Fibroblast of mammary gland (primary cell): ENCODE results near the gene TBCD.

Source experiments
- DNase-seq: peaks from one replicate; pipeline ENCODE4 v3.0.0-alpha.2; 2010; ENCODE audit warnings: low read depth
- H3K4me3 ChIP-seq: 2 replicates; pipeline ENCODE4 v1.5.1; 2011; ENCODE audit warnings: low read depth, mild to moderate bottlenecking, low read length, moderate library complexity; ENCODE audit not compliant: control insufficient read depth
- TF ChIP-seq, protein P1 (sequence below): conservative IDR thresholded peaks from 2 replicates; pipeline ENCODE4 v1.5.1; 2011; ENCODE audit warnings: low read depth, low read length, inconsistent platforms; ENCODE audit not compliant: control insufficient read depth, insufficient read depth

Gene TBCD

DNA sequence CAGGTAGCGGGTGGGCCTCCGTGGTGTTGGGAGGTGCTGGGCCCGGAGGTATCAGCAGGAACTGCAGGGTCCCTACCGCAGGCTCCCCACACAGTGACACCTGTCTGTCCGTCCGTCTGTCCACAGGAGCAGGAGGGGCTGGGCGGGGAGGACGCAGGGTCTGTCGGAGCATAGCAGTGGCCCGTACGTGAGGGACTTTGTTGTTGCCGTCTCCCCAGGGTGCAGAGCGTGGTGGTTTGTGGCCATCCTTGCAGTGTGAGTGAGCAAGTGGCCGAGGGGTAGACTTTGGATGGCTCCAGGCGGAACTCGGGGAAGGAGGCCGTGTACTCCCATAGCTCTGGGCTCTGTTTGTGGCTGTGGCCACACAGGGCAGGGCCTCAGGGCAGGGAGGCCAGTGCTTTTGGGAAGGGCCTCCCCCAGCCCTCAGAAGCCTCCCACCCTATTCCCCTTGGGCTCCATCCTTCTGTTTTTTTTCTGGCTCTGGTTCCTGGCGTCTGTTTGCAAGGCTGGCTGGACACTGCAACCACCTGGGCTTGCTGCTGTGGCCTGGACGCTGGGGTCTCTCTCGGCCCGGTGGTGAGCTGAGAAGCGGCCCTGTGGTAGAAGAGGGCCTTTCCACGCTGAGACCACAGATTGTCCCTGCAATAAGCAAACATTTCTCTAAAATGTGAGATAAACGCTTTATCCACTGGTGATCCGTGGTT is 128.9 kb downstream of the TBCD start:
- TF ChIP-seq, protein P1, sequence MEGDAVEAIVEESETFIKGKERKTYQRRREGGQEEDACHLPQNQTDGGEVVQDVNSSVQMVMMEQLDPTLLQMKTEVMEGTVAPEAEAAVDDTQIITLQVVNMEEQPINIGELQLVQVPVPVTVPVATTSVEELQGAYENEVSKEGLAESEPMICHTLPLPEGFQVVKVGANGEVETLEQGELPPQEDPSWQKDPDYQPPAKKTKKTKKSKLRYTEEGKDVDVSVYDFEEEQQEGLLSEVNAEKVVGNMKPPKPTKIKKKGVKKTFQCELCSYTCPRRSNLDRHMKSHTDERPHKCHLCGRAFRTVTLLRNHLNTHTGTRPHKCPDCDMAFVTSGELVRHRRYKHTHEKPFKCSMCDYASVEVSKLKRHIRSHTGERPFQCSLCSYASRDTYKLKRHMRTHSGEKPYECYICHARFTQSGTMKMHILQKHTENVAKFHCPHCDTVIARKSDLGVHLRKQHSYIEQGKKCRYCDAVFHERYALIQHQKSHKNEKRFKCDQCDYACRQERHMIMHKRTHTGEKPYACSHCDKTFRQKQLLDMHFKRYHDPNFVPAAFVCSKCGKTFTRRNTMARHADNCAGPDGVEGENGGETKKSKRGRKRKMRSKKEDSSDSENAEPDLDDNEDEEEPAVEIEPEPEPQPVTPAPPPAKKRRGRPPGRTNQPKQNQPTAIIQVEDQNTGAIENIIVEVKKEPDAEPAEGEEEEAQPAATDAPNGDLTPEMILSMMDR: no peak
- DNase-seq: no peak
- no peak overlapping the region for H3K4me3 ChIP-seq

DNA sequence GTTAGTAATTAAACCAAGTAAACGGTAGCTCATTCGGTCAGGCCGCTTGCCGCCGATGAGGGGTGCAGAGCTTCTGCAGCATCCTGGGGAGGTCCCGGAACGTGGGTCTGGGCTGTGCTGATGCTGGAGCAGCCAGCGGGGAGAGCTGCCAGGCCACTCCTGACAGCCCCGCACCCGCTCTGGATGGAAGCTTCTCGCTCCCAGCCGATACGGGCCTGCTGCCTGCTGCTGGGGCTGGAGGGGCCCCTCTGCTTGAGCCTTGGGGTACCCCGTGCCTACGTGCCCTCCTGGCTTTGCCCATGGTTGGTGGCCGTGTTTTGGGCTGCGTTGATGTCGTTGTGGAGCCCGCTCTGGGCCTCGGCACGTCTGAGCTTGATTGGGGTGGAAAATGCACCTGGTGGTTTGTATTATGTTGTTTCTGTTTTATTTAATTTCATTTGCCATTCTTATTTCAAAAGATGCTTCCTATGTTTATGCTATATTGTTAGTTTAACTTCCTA is 129.5 kb downstream of the TBCD start:
- H3K4me3 ChIP-seq: no peak overlapping the region
- TF ChIP-seq, protein P1: no peak
- no peak for DNase-seq

DNA sequence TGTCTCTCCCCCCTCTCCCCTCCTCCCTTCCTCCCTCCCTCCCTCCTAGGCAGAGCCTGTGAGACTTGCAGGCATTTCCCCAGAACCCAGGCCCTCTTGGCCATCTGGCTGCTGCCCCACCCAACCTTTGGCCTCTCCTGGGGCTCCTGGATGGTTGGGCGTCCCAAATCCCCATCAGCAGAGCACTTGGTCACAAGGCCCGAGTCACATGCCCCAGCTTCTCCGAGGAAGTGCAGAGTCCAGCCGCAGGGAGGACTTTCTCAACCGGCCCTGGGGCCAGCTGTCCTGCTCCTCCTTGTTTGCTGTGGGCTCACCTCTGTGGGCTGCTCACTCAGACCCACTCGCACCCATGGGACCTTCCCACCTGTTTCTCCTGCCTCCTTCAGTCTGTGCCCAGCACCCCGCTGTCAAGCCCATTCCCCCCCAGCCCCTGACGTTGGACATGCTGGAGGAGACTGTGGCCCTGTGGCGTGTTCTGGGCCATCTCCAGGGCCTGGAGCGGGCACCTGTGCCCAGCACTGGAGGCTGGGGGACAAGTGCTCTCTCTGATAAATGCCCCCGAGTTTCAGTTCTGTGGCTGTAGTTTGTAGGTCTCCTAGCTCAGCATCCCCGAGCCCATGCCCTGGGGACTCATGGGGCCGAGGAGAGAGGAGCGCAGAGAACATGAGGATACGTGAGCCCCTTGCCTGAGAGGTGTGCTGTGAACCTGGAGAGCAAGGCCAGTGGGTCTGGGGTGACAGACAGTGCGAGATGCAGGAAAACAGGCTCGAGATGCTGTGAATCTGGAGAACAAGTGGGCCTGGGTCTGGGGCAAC is 130.2 kb downstream of the TBCD start:
- DNase-seq: peak; percentile 50
- no peak overlapping the region for H3K4me3 ChIP-seq
- TF ChIP-seq, protein P1: no peak

DNA sequence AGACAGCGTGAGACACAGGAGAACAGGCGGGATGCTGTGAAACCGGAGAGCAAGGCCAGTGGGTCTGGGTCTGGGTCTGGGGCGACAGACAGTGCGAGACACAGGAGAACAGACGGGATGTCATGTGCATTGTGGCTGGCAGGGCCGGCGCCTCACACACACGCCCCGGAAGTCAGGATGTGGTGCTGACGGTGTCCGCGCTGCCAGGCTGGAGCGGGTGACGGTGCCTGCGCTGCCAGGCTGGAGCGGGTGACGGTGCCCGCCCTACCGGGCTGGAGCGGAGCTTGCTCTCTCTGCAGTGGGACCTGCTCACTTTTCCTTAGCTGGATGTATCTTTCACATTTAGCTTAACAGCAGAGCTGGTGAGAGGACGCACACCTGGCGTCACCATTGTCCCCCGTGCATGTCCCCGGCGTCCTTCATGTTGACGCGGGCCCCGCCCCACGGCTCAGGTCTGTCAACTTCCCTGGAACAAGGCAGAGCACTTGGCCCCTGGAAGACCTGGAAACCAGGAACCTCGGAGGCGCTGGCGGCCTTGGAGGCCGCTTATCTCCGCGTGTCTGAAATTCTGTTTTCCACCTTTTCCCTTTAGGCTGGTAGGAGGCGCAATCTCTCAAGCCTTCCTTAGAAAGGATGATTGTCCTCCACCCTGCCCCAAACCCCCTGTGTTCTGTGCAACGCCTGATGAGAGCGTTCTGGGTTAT is 131.0 kb downstream of the TBCD start:
- H3K4me3 ChIP-seq: no peak overlapping the region
- TF ChIP-seq, protein P1: no peak
- DNase-seq: no peak

DNA sequence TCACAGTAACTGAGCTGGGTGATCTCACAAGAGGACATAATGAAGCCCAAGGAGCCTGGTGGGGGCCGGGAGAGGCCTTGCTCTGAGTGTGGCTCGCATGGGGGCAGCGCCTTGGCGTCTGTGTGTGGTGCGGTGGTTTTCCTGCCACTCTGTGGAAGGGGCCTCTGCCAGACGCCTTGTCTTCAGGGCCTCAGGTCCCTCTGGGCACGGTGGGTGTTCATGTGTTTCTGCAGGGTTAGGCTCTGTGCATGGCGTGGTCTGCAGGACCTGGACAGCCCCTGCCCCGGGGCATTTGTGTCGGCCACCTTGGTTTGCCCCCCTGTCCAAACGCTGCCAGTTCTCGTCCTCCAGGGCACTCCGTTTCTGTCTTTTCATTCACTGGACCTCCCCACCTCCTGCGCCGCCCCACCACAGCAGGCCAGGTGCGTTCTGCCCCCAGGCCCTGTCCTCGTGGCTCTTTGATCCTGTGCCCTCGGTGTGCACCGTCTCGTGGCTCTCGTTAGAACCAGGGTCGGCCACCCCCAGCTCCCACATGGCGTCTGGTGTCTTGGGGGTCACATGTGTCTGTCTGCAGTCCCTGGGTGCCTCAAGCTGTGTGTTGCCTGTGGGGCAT is 131.7 kb downstream of the TBCD start:
- DNase-seq: no peak
- TF ChIP-seq, protein P1: no peak
- H3K4me3 ChIP-seq: no peak overlapping the region

DNA sequence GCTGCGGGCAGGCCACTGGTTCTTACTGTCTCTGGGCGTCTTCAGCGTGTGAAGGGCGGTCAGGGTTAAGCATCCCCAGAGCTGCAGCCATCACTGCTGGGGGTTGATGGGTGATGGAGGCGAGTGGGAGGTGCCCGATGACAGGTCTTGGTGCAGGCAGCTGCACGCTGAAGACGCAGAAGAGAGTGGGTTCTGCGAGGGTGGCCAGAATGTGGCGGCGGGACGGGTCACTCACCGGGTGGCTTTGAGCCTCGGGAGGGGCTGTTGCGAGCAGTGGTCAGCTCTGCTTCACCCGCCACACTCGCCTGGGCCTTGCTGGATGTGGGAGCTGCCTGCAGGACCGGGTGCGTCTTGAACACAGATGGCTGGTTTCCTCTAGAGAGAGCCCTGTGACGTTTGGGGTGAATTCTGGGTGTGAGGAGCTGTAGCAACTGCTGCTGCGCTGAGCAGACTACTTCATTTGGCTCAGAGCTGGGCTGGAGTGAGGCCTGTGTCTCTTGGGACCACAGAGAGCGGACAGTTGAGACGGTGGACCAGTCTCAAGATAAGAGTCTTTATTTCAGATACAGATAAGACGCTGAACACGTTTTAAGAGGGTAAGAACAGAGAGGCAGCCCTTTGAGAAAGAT is 132.6 kb downstream of the TBCD start:
- TF ChIP-seq, protein P1: no peak
- H3K4me3 ChIP-seq: no peak overlapping the region
- peak; percentile 23 for DNase-seq
